Measurements from ENCODE around the gene SF3B2.
"Not testable (repeated sequence)": the region's sequence is repeated elsewhere in the genome, so short reads cannot be mapped to it uniquely, and the experiment has no call there.

Gene SF3B2, protein sequence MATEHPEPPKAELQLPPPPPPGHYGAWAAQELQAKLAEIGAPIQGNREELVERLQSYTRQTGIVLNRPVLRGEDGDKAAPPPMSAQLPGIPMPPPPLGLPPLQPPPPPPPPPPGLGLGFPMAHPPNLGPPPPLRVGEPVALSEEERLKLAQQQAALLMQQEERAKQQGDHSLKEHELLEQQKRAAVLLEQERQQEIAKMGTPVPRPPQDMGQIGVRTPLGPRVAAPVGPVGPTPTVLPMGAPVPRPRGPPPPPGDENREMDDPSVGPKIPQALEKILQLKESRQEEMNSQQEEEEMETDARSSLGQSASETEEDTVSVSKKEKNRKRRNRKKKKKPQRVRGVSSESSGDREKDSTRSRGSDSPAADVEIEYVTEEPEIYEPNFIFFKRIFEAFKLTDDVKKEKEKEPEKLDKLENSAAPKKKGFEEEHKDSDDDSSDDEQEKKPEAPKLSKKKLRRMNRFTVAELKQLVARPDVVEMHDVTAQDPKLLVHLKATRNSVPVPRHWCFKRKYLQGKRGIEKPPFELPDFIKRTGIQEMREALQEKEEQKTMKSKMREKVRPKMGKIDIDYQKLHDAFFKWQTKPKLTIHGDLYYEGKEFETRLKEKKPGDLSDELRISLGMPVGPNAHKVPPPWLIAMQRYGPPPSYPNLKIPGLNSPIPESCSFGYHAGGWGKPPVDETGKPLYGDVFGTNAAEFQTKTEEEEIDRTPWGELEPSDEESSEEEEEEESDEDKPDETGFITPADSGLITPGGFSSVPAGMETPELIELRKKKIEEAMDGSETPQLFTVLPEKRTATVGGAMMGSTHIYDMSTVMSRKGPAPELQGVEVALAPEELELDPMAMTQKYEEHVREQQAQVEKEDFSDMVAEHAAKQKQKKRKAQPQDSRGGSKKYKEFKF

DNA sequence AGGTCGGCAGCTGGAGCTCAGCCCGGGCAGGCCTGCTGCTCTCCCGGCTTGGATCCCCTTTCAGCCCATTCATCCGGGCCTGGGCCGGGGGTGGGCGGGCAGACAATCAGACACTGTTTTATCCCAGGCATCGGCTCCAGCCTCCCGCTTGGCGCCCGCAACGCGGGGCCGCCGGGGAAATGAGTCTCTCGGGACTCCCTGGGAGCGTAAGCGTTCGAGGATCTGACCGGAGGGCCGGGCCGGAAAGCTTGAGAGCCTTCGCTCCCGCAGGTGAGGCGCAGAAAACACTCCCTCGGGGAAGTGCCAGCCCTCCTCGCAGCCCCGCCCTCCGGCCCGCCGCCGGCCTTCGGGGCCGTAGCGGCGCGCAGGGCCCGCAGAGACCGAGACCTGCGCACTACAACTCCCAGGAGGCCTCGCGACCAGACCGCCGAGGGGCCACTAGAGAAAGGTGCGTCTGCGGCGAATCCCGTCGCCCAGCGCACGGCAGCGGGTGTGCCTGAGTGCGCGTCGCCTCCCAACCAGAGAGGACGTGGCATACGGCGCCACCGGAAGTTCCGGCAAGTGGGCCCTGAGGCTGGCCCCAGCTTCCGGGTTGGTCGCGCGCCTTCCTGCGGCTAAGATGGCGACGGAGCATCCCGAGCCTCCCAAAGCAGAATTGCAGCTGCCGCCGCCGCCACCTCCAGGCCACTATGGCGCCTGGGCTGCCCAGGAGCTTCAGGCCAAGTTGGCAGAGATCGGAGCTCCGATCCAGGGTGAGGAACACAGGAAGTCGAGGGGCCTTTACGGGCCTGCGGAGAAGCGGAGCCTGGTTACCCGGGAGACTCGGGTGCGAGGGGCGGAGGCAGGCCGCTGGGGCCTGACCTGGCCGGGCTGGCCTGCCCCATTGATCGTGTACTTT, at the start of gene SF3B2:
SF3B2 (plus strand) TSS at position 599 of the 898 bp plus-strand sequence; CDS start at position 620, 21 bp downstream.
- DNase-seq (ENCODE audit: low spot score in 2 of 2), result peak; percentile 82 to 90
- no peaks in the 10 kb centered on the region for H3K9me3 Mint-ChIP-seq
- peaks cover 36% of the 10 kb centered on the region for H3K36me3 Mint-ChIP-seq (ENCODE audit: insufficient read depth)
- H3K27ac Mint-ChIP-seq (ENCODE audit: low read depth), result peak within 1 kb of the TSS; percentile 99
- H3K4me1 Mint-ChIP-seq, result peaks cover 37% of the 10 kb centered on the region
- peak within 1 kb of the TSS; percentile 100 for H3K4me3 Mint-ChIP-seq
- H3K27me3 Mint-ChIP-seq, result no peaks in the 10 kb centered on the region
- peak; percentile 97 for ATAC-seq (replicated peaks; ENCODE audit: extremely low read depth, poor library complexity, severe bottlenecking)

DNA sequence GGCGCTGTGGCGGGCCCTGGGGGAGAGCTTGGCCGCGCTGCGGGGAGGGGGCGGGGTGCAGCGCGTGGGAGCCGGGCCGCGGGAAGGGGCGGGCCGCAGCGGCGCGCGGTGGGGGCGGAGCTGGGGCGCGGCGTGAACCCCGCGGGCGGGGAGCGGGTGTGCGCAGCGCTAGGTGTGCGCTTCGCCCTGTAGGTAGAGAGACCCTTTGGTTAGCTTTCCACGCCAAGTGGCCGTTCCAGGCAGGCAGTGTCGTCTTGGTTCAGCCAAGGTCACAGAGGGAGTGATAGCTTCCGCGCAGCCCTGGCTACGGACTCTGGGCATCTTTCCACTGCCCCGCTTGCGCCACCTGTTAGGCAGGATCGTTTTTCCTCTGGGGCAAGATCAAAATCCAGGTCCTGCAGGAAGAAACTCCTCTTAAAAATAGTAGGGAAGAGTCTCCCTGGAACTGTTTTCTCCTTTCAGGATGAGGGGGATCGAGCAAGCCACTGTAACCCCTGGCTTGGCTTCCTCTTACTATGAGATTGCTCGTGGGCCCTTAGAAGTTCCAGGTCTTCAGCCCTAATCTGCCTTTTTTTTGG, 49.4 kb upstream of the SF3B2 start:
- Mint-ChIP-seq H3K27ac (ENCODE audit: low read depth) (peak overlapping the region; percentile 98), H3K36me3 (ENCODE audit: insufficient read depth) (peaks cover 43% of the 10 kb centered on the region), H3K27me3 (no peaks in the 10 kb centered on the region)

DNA sequence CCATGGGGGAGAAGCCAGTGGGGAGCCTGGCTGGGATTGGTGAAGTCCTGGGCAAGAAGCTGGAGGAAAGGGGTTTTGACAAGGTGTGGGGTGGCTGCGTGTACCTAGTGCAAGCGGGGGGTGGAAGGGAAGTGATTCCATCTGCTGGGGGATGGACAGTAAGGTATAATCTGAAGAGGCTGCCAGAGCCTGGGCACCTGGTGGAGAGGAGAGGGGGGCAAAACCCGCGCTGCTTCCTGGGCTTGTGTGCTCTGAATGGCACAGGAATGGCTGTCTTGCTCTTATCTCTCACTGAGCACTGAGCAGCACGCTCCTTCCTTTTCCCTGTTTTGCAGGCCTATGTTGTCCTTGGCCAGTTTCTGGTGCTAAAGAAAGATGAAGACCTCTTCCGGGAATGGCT, 48.9 kb upstream of the SF3B2 start:
- Mint-ChIP-seq H3K27me3 (no peaks in the 10 kb centered on the region), H3K4me1 (peaks cover 32% of the 10 kb centered on the region), H3K9me3 (no peaks in the 10 kb centered on the region), H3K36me3 (ENCODE audit: insufficient read depth) (peaks cover 41% of the 10 kb centered on the region), H3K4me3 (peak overlapping the region; percentile 98), H3K27ac (ENCODE audit: low read depth) (peak overlapping the region; percentile 98)
- ATAC-seq (replicated peaks; ENCODE audit: extremely low read depth, poor library complexity, severe bottlenecking) (no peak), DNase-seq (ENCODE audit: low spot score in 2 of 2) (no peak)

More for the DNA sequence above, 49.4 kb upstream of the SF3B2 start:
- no peaks in the 10 kb centered on the region for H3K9me3 Mint-ChIP-seq
- no peak for DNase-seq (ENCODE audit: low spot score in 2 of 2)
- peaks cover 32% of the 10 kb centered on the region for H3K4me1 Mint-ChIP-seq
- ATAC-seq (replicated peaks; ENCODE audit: extremely low read depth, poor library complexity, severe bottlenecking), result peak; percentile 65
- H3K4me3 Mint-ChIP-seq, result peak overlapping the region; percentile 98

DNA sequence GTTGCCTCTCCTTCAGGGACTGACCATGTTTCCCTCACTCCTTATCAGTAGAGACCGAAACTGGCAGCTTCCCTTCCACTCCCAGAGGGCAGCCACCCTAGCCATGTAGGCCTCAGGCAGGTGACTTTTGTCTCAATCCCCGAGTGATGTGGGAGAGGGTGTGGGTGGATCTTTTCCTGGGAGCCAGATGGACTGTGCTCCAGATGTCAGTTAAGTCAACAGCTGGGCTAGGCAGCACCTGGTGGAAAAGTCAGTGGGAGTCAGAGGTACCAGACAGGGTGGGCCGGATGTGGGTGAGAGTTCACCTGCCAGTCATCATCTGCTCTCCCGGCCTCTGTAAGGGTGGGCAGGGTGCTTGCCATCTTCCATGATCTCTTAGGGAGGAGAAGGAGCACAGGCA, 48.0 kb upstream of the SF3B2 start:
- Mint-ChIP-seq H3K27me3 (no peaks in the 10 kb centered on the region), H3K4me3 (no peak overlapping the region), H3K4me1 (peaks cover 32% of the 10 kb centered on the region), H3K36me3 (ENCODE audit: insufficient read depth) (peaks cover 32% of the 10 kb centered on the region), H3K9me3 (no peaks in the 10 kb centered on the region), H3K27ac (ENCODE audit: low read depth) (no peak overlapping the region)
- ATAC-seq (replicated peaks; ENCODE audit: extremely low read depth, poor library complexity, severe bottlenecking) (no peak), DNase-seq (ENCODE audit: low spot score in 2 of 2) (no peak)

DNA sequence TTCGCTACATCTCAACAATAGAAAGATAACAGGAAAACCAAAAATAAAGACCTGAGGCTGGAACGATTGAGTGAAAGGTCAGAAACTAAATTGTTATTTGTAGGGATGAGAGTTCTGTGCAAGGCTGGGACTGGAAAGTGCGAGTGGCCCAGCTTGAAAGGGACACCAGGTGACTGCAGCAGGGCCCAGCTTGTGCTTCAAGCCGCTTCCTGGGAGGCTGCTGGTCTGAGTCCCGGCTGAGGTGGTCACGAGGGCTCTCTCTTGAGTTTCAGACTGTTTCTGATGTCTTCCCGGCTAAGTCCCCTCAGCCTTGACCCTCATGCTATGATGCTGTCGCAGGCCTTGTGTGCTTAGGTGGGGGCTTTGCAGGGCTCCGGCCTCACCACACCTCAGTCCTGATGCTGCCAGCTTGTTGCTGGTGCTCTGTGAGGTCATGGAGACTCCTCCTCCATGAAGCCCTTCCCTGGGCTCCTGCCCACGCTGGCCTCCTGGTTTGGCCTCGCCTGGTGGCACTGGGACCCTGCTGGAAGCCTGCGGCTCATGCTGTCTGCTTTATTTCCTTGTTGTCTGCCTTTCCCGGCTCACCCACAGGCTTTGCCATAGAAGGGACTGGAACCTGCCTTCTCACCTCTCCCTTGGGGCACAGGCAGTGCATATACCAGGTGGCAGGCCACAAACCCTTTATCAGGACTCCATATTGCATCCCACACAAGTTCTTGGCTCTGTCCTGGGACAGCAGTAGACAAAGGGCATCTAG, 45.9 kb upstream of the SF3B2 start:
- H3K4me3 Mint-ChIP-seq, result no peak overlapping the region
- DNase-seq (ENCODE audit: low spot score in 2 of 2) (no peak), ATAC-seq (replicated peaks; ENCODE audit: extremely low read depth, poor library complexity, severe bottlenecking) (no peak)
- no peak overlapping the region for H3K27ac Mint-ChIP-seq (ENCODE audit: low read depth)
- peaks cover 21% of the 10 kb centered on the region for H3K4me1 Mint-ChIP-seq
- peaks cover 24% of the 10 kb centered on the region for H3K36me3 Mint-ChIP-seq (ENCODE audit: insufficient read depth)
- no peaks in the 10 kb centered on the region for H3K27me3 Mint-ChIP-seq
- no peaks in the 10 kb centered on the region for H3K9me3 Mint-ChIP-seq

DNA sequence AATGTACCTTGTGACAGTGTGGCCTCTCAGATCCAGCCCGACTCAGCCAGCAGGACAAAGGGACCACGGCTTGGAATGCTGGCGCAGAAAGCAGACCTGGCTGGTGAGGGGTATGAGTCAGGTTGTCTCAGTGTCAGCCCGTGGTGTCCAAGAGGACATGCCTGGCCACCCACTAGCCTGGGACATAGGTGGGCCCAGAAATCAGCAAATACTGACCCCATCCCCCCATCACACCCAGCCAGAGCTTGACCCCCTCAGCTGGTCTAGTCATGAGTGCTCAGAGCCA, 45.3 kb upstream of the SF3B2 start:
- Mint-ChIP-seq H3K4me3 (no peak overlapping the region), H3K4me1 (peaks cover 16% of the 10 kb centered on the region), H3K27me3 (no peaks in the 10 kb centered on the region), H3K27ac (ENCODE audit: low read depth) (no peak overlapping the region), H3K9me3 (no peaks in the 10 kb centered on the region), H3K36me3 (ENCODE audit: insufficient read depth) (peaks cover 19% of the 10 kb centered on the region)
- ATAC-seq (replicated peaks; ENCODE audit: extremely low read depth, poor library complexity, severe bottlenecking) (no peak), DNase-seq (ENCODE audit: low spot score in 2 of 2) (no peak)

DNA sequence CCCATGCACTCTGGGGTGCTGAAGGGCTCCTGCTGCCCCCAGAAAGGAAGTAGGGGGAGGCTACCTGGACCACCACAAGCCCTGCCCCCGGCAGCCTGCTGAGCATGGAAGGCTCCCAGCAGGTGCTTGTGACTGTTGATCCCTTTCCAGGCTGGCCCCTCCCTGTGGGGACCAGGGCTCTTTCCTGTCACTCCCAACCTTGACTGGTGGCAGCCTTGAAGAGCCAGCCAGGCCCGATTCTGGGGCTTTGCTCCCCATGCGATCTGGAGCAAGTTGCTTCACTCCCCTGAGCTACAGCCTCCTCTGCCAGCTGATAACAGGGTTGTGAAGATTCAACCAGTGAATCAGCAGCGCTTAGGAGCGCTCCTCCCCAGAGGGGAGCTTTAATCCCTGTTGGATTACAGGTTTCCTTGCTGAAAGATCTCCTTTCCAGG, 44.9 kb upstream of the SF3B2 start:
- H3K36me3 Mint-ChIP-seq (ENCODE audit: insufficient read depth), result peaks cover 15% of the 10 kb centered on the region
- H3K4me3 Mint-ChIP-seq, result no peak overlapping the region
- ATAC-seq (replicated peaks; ENCODE audit: extremely low read depth, poor library complexity, severe bottlenecking) (no peak), DNase-seq (ENCODE audit: low spot score in 2 of 2) (no peak)
- H3K9me3 Mint-ChIP-seq, result no peaks in the 10 kb centered on the region
- H3K27ac Mint-ChIP-seq (ENCODE audit: low read depth), result no peak overlapping the region
- no peaks in the 10 kb centered on the region for H3K27me3 Mint-ChIP-seq
- H3K4me1 Mint-ChIP-seq, result peaks cover 12% of the 10 kb centered on the region

DNA sequence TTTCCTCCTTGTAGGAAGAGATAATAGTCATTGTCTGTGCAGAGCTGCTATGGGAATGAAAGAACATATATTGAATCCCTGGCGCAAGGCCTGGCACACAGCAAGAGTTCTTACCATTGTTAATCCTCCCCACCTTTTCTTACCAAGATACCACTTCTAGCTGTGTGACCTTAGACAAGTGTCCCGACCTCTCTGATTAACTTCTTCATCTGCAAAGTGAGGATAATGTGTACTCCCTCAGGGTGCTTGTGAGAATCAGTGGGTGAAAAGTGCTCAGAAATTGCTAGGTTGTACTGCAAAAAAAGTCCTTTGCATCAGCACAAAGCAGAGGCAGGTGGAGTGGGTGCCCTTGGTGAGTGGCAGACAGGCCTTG, 44.1 kb upstream of the SF3B2 start:
- no peak for ATAC-seq (replicated peaks; ENCODE audit: extremely low read depth, poor library complexity, severe bottlenecking)
- H3K4me3 Mint-ChIP-seq, result no peak overlapping the region
- peaks cover 9% of the 10 kb centered on the region for H3K36me3 Mint-ChIP-seq (ENCODE audit: insufficient read depth)
- no peak overlapping the region for H3K27ac Mint-ChIP-seq (ENCODE audit: low read depth)
- DNase-seq (ENCODE audit: low spot score in 2 of 2), result no peak
- no peaks in the 10 kb centered on the region for H3K9me3 Mint-ChIP-seq
- peaks cover 5% of the 10 kb centered on the region for H3K4me1 Mint-ChIP-seq
- no peaks in the 10 kb centered on the region for H3K27me3 Mint-ChIP-seq

DNA sequence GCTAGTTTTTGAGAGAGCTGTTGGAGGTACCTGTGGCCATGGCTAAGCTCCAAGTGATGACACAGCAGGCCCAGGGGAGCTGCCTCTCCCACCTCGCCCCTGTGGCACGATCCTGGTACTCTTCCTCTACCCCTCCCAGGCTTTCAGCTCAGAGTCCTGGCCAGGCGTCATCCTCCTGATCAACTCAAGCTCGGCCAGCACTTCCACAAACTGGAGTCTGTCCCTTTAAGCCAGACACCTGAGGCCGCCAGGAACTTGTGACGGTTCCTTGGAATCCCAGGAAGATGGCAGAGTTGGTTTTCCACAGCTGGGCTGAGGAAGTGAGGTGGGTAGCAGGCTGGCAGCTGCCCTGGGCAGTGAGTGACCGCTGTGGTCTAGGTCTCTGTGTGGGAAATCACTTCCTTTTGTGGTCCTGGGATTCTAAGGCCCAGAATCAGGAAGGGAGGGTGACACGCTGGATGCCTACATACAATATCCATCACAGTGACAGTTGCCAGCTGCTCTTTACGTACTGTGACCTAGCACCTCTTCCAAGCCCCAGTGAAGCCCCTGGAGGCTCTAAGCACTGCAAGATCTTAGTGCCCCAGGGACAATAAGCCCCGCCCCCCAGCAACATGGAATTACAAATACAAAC, 43.6 kb upstream of the SF3B2 start:
- Mint-ChIP-seq H3K36me3 (ENCODE audit: insufficient read depth) (peaks cover 8% of the 10 kb centered on the region), H3K27me3 (no peaks in the 10 kb centered on the region), H3K9me3 (no peaks in the 10 kb centered on the region), H3K4me1 (no peaks in the 10 kb centered on the region), H3K27ac (ENCODE audit: low read depth) (no peak overlapping the region), H3K4me3 (no peak overlapping the region)
- no peak for ATAC-seq (replicated peaks; ENCODE audit: extremely low read depth, poor library complexity, severe bottlenecking)
- DNase-seq (ENCODE audit: low spot score in 2 of 2), result no peak

DNA sequence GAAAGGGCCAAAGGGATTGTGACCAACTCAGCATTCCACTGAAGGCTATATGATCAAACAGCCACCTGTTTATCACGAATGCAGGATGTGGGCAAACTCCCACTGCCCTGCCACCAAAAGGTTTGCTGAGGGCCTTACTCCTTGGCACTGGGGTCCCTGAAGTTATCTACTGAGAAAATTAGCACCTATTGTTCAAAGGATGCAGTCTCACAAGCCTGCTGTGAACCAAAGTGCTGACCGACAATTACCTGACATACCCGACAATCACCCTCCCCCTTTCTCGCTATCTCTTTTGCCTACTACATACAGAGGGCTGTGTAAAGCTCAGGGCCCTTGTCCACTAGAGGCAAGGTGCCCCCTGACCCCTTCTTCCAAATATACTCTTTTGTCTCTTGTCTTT, 42.1 kb upstream of the SF3B2 start:
- not testable (repeated sequence) for H3K4me1 Mint-ChIP-seq; H3K36me3 Mint-ChIP-seq (ENCODE audit: insufficient read depth); H3K27me3 Mint-ChIP-seq; DNase-seq (ENCODE audit: low spot score in 2 of 2); H3K4me3 Mint-ChIP-seq; H3K9me3 Mint-ChIP-seq; ATAC-seq (replicated peaks; ENCODE audit: extremely low read depth, poor library complexity, severe bottlenecking)
- peak overlapping the region; percentile 62 for H3K27ac Mint-ChIP-seq (ENCODE audit: low read depth)

DNA sequence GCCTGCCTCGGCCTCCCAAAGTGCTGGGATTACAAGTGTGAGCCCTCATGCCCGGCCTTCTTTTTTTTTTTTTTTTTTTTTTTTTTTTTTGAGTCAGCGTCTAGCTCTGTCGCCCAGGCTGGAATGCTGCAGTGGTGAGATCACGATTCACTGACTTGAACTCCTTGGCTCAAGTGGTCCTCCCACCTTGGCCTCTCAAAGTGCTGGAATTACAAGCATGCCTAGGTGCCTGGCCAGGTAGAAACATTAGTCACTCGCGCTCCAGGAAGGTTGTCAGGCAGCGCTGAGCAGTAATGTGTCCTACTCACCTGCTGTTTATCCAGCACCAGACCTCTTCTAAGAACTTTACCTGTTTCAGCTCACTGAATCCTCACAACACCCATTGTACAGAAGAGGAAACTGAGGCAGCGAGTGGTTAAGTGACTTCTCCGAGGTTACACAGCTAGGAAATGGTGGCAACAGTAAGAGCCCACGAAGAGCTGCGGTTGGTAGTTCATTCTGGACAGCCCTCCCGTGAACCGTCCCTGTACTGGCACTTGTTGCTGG, 40.9 kb upstream of the SF3B2 start:
- H3K4me1 Mint-ChIP-seq, result no peaks in the 10 kb centered on the region
- H3K27me3 Mint-ChIP-seq, result no peaks in the 10 kb centered on the region
- H3K4me3 Mint-ChIP-seq, result no peak overlapping the region
- H3K9me3 Mint-ChIP-seq, result no peaks in the 10 kb centered on the region
- ATAC-seq (replicated peaks; ENCODE audit: extremely low read depth, poor library complexity, severe bottlenecking) (no peak), DNase-seq (ENCODE audit: low spot score in 2 of 2) (no peak)
- no peak overlapping the region for H3K27ac Mint-ChIP-seq (ENCODE audit: low read depth)
- peaks cover 3% of the 10 kb centered on the region for H3K36me3 Mint-ChIP-seq (ENCODE audit: insufficient read depth)
